Endothelial cell of umbilical vein (primary cell): ENCODE measurements around the gene SLC50A1. TPM values are rescaled to one million over a fixed set of nuclear protein-coding genes. Genes with fewer than 3 reads are reported as not detected.

Experiments
- BruUV-seq: library from RNA; stranded (reverse); fragments of 400-500 nt; replicated peaks from 2 replicates; lab custom pipeline; 2021; lab: Mats Ljungman, UMichigan
- CTCF ChIA-PET: fragments of 300-600, 350-600 bp; sonication (Branson Sonifier 250); formaldehyde crosslinking; loops from one replicate; lab custom pipeline; 2021; ENCODE audit warnings: antibody characterized with exemption, inconsistent platforms; lab: Charles Lee
- POLR2A ChIA-PET: fragments of 300-600, 350-600 bp; sonication (Branson Sonifier 250); formaldehyde crosslinking; loops from one replicate; lab custom pipeline; 2021; ENCODE audit warnings: antibody characterized with exemption, inconsistent platforms; lab: Charles Lee
- DNase-seq: peaks from one replicate; pipeline ENCODE4 v3.0.0-alpha.2; 2011; ENCODE audit warnings: low read depth, low spot score
- FAIRE-seq: peaks from 2 replicates; lab custom pipeline; 2011; peaks lifted over from hg19 to GRCh38; lab: Jason Lieb, UNC
- H2AFZ ChIP-seq: 2 replicates; pipeline ENCODE4 v1.6.0; 2012; ENCODE audit warnings: low read depth, low read length, control low read depth, inconsistent platforms
- H3K27ac ChIP-seq: 2 replicates; pipeline ENCODE4 v1.5.1; 2011; ENCODE audit warnings: low read depth, mild to moderate bottlenecking, control low read depth, low read length, moderate library complexity; ENCODE audit not compliant: insufficient read depth
- H3K27me3 ChIP-seq, 2 experiments: 2 replicates each; pipeline versions ENCODE4 v1.6.0 to v1.6.1; 2011; ENCODE audit warnings: low read length in 2 of 2, mixed read lengths in 1 of 2; ENCODE audit not compliant: control insufficient read depth in 2 of 2, insufficient read depth in 2 of 2
- H3K36me3 ChIP-seq, 2 experiments: 2 replicates in 1 of 2; 3 replicates in 1 of 2; pipeline ENCODE4 v1.5.1; 2011; ENCODE audit warnings: low read length in 2 of 2, mild to moderate bottlenecking in 1 of 2, moderate library complexity in 1 of 2; ENCODE audit not compliant: control insufficient read depth in 2 of 2, insufficient read depth in 2 of 2; ENCODE audit errors: extremely low read depth in 1 of 2
- H3K4me1 ChIP-seq: 3 replicates; pipeline ENCODE4 v1.5.1; 2011; ENCODE audit warnings: mild to moderate bottlenecking, low read length; ENCODE audit not compliant: control insufficient read depth, insufficient read depth; ENCODE audit errors: extremely low read depth
- H3K4me2 ChIP-seq: 2 replicates; pipeline ENCODE4 v1.6.1; 2011; ENCODE audit warnings: low read length, control low read depth, mixed read lengths; ENCODE audit not compliant: insufficient read depth
- H3K4me3 ChIP-seq, 3 experiments: fragments of 200-600 bp in 1 of 3; sonication (generic), shearing (Covaris generic) in 1 of 3; replicated peaks in 1 of 3; 2 replicates each; pipeline ENCODE4 v1.5.1; 2011 to 2016; ENCODE audit warnings: control low read depth in 3 of 3, low read length in 3 of 3, mild to moderate bottlenecking in 2 of 3, inconsistent platforms in 1 of 3, low read depth in 1 of 3, moderate library complexity in 1 of 3; ENCODE audit not compliant: insufficient read depth in 1 of 3
- H3K79me2 ChIP-seq: 2 replicates; pipeline ENCODE4 v1.6.0; 2012; ENCODE audit warnings: low read length, inconsistent platforms; ENCODE audit not compliant: control insufficient read depth, insufficient read depth
- H3K9ac ChIP-seq: replicated peaks from 2 replicates; pipeline ENCODE3; 2011; ENCODE audit warnings: low read length, control low read depth; ENCODE audit not compliant: insufficient read depth; ENCODE audit errors: extremely low read depth
- H3K9me1 ChIP-seq: replicated peaks from 3 replicates; pipeline ENCODE4 v1.6.0; 2011; ENCODE audit warnings: mild to moderate bottlenecking, low read length; ENCODE audit not compliant: control insufficient read depth, insufficient read depth; ENCODE audit errors: extremely low read depth
- H3K9me3 ChIP-seq: replicated peaks from 2 replicates; pipeline ENCODE4 v1.5.1; 2012; ENCODE audit warnings: low read length, inconsistent platforms; ENCODE audit not compliant: control insufficient read depth, insufficient read depth
- H4K20me1 ChIP-seq: replicated peaks from 2 replicates; pipeline ENCODE3; 2011; ENCODE audit warnings: mild to moderate bottlenecking, low read length; ENCODE audit not compliant: control insufficient read depth, insufficient read depth; ENCODE audit errors: extremely low read depth
- EZH2 ChIP-seq: IDR thresholded peaks from 2 replicates; pipeline ENCODE4 v1.6.1; 2012; ENCODE audit warnings: borderline replicate concordance, low read depth, mild to moderate bottlenecking, moderate library complexity, low read length, inconsistent platforms; ENCODE audit not compliant: severe bottlenecking
- FOS ChIP-seq: IDR thresholded peaks from 2 replicates; pipeline ENCODE4 v1.6.1; 2011; ENCODE audit warnings: mild to moderate bottlenecking, low read length, moderate library complexity, borderline replicate concordance; ENCODE audit not compliant: insufficient read depth
- GATA2 ChIP-seq: IDR thresholded peaks from 2 replicates; pipeline ENCODE4 v1.7.0; 2011; ENCODE audit warnings: low read depth, mild to moderate bottlenecking, moderate library complexity, mixed read lengths, low read length; ENCODE audit not compliant: insufficient read length, insufficient read depth
- JUN ChIP-seq: IDR thresholded peaks from 2 replicates; pipeline ENCODE4 v1.6.1; 2011; ENCODE audit warnings: borderline replicate concordance, low read depth; ENCODE audit not compliant: insufficient read length, insufficient read depth
- MYC ChIP-seq: IDR thresholded peaks from one replicate; pipeline ENCODE4 v1.6.1; 2011; ENCODE audit warnings: mild to moderate bottlenecking, low read depth, low read length
- POLR2A ChIP-seq: IDR thresholded peaks from 2 replicates; pipeline ENCODE4 v1.6.1; 2012; ENCODE audit warnings: low read depth, mild to moderate bottlenecking, control low read depth, low read length
- POLR2AphosphoS5 ChIP-seq: IDR thresholded peaks from 2 replicates; pipeline ENCODE4 v1.6.1; 2012; ENCODE audit warnings: low read depth, mild to moderate bottlenecking, control low read depth, low read length, moderate library complexity; ENCODE audit not compliant: insufficient read depth
- dilution Hi-C: fragments of 300-500 bp; cut with MboI; formaldehyde crosslinking; loops from one replicate; pipeline ENCODE4 v1.15.0; 2019; ENCODE audit warnings: low sequenced_read_pairs; ENCODE audit not compliant: extremely low pct_ligation_motif_present
- intact Hi-C: fragments of 100-400 bp; cut with micrococcal nuclease; formaldehyde crosslinking; loops from one replicate; pipeline ENCODE4 v1.10.0; 2022
- polyA plus RNA-seq, 4 experiments: library from polyadenylated mRNA; depleted of rRNA in 3 of 4; stranded (reverse) in 3 of 4; unstranded in 1 of 4; fragments of >200 nt; gene quantifications; 2 replicates each; pipeline versions ENCODE4 v1.2.1 to v1.2.3, GENCODE V29; 2011 to 2012; ENCODE audit warnings: missing spikeins in 1 of 4
- total RNA-seq: library from RNA; stranded (reverse); gene quantifications from 2 replicates; pipeline ENCODE4 v1.2.3, GENCODE V29; 2021
- TF ChIP-seq, protein P1 (sequence below): IDR thresholded peaks from 2 replicates; pipeline ENCODE4 v1.6.1; 2011; ENCODE audit not compliant: insufficient read depth, insufficient read length
- TF ChIP-seq, protein P2 (sequence below), 2 donors: IDR thresholded peaks; 1 replicate in 1 of 2; 2 replicates in 1 of 2; pipeline ENCODE4 v1.5.1; 2011; ENCODE audit warnings: low read length in 2 of 2, mild to moderate bottlenecking in 2 of 2, moderate library complexity in 2 of 2, control low read depth in 1 of 2, inconsistent platforms in 1 of 2, low read depth in 1 of 2; ENCODE audit not compliant: insufficient read depth in 1 of 2; ENCODE audit errors: extremely low read depth in 1 of 2

SLC50A1 gene
- total and polyA plus RNA-seq, 2 donors (not counting 3 experiments of a cell fraction or from before 2014, with no cell fraction given) = 29.5 to 66.1 TPM

DNA sequence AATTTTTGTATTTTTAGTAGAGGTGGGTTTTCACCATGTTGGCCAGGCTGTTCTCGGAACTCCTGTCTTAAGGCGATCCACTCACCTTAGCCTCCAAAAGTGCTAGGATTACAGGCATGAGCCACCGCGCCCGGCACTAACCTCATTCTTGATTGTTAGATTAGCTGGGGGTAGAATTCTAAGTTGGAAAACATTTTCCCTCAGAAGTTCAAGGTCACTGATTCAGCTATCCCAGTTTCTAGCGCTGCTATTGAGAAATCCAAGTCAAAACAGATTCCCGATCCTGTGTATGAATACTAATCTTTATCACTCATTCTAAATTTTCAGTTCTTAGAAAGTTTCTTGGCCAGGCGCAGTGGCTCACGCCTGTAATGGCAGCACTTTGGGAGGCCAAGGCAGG lies 32.3 kb upstream of the SLC50A1 start:
- TF ChIP-seq GATA2 (no peak), POLR2A (no peak), EZH2 (no peak), FOS (no peak), JUN (no peak), MYC (no peak), POLR2AphosphoS5 (no peak)
- TF ChIP-seq, protein P1, sequence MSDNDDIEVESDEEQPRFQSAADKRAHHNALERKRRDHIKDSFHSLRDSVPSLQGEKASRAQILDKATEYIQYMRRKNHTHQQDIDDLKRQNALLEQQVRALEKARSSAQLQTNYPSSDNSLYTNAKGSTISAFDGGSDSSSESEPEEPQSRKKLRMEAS = no peak
- TF ChIP-seq, protein P2, sequence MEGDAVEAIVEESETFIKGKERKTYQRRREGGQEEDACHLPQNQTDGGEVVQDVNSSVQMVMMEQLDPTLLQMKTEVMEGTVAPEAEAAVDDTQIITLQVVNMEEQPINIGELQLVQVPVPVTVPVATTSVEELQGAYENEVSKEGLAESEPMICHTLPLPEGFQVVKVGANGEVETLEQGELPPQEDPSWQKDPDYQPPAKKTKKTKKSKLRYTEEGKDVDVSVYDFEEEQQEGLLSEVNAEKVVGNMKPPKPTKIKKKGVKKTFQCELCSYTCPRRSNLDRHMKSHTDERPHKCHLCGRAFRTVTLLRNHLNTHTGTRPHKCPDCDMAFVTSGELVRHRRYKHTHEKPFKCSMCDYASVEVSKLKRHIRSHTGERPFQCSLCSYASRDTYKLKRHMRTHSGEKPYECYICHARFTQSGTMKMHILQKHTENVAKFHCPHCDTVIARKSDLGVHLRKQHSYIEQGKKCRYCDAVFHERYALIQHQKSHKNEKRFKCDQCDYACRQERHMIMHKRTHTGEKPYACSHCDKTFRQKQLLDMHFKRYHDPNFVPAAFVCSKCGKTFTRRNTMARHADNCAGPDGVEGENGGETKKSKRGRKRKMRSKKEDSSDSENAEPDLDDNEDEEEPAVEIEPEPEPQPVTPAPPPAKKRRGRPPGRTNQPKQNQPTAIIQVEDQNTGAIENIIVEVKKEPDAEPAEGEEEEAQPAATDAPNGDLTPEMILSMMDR (IDR thresholded peaks at IDR 0.05; ENCODE audit: extremely low read depth in 1 of 2, insufficient read depth in 1 of 2, low read depth in 1 of 2, low read length in 2 of 2) = no peak
- H2AFZ ChIP-seq = no peak overlapping the region
- H3K27ac ChIP-seq = no peak overlapping the region
- no peaks in the 10 kb centered on the region for H3K79me2 ChIP-seq
- no peak overlapping the region for H3K4me3 ChIP-seq
- DNase-seq (no peak), FAIRE-seq (no peak)
- H3K4me1 ChIP-seq = peaks cover 3% of the 10 kb centered on the region
- no peaks in the 10 kb centered on the region for H4K20me1 ChIP-seq
- peaks cover 6 to 7% of the 10 kb centered on the region in 2 experiments for H3K27me3 ChIP-seq
- H3K36me3 ChIP-seq = no peaks in the 10 kb centered on the region
- no peak overlapping the region for H3K4me2 ChIP-seq
- CTCF ChIA-PET = interaction anchor here (1.1 to 3.2 kb wide), 3 partner anchors 12 to 64 kb away, joined by 3 to 13 read pairs (median 5); no protein-coding TSS in a partner anchor
- dilution Hi-C loops = no loop called here
- H3K9me3 ChIP-seq = no peaks in the 10 kb centered on the region
- intact Hi-C loops = no loop called here
- POLR2A ChIA-PET = no interaction called here
- H3K9ac ChIP-seq = no peak overlapping the region
- H3K9me1 ChIP-seq = no peaks in the 10 kb centered on the region
- no TSS peak for BruUV-seq
